Measurements from ENCODE around the gene PHF3. TPM values are rescaled to one million over a fixed set of nuclear protein-coding genes. Genes with fewer than 3 reads are reported as not detected.

Gene PHF3
- total and polyA plus RNA-seq, 2 experiments from 2014 or later, result 37.1 to 77.3 TPM

GRCh38 chr6:63674635-63675034, 39.0 kb downstream of the PHF3 start (continued):
- TF ChIP-seq REST (IDR thresholded peaks at IDR 0.05; ENCODE audit: unreplicated experiment) (no peak), JUNB (IDR thresholded peaks at IDR 0.05; ENCODE audit: unreplicated experiment) (no peak)

DNA sequence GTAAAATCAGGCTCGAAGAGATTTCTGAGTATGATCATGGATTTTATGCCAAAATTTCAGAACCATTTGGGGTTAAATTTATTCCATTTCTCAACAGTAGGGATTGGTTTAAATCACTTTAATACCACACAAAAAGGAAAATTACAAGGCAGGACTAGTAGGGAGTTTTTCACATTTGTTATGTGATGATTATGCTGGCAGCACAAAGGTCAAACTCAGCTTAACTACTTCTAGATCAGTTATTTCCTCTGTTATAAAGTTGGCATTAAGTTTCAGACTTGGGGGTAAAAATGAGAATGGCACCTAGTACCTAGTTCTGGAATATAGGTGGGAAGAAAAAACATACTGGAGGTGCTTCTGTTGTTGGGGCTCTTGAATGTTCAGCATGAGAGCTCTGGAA, 39.5 kb downstream of the PHF3 start:
- Histone ChIP-seq H4K20me1 (replicated peaks; ENCODE audit: insufficient read depth) (peaks cover 30% of the 10 kb centered on the region), H3K27me3 (ENCODE audit: insufficient read depth) (no peaks in the 10 kb centered on the region), H3K9me2 (ENCODE audit: insufficient read depth) (no peaks in the 10 kb centered on the region), H3K79me2 (replicated peaks; ENCODE audit: insufficient read depth) (peaks cover 100% of the 10 kb centered on the region), H3K4me3 (no peak overlapping the region), H3K4me1 (ENCODE audit: insufficient read depth) (peaks cover 54% of the 10 kb centered on the region), H3K4me2 (peak overlapping the region; percentile 56; the same call in 1 of the 2 replicates), H3F3A (replicated peaks; ENCODE audit: low read depth) (no peaks in the 10 kb centered on the region), H3K36me3 (ENCODE audit: insufficient read depth) (no peaks in the 10 kb centered on the region), H2AFZ (no peak overlapping the region), H3K27ac (ENCODE audit: low read depth) (no peak overlapping the region)
- no peaks in the 10 kb centered on the region for H3K9me3 Mint-ChIP-seq
- no peaks in the 10 kb centered on the region for H3K27me3 Mint-ChIP-seq (ENCODE audit: insufficient read depth, low read depth, poor library complexity)
- H3K4me1 Mint-ChIP-seq, result peaks cover 14% of the 10 kb centered on the region
- H3K27ac Mint-ChIP-seq, result no peak overlapping the region
- no peak for ATAC-seq
- peaks cover 15% of the 10 kb centered on the region; the same call in 2 of the 3 replicates for H3K36me3 Mint-ChIP-seq (ENCODE audit: low read depth)
- no peak overlapping the region for H3K4me3 Mint-ChIP-seq
- no peak for DNase-seq (ENCODE audit: low spot score)
- TF ChIP-seq EZH2 (IDR thresholded peaks at IDR 0.05; ENCODE audit: low read depth, unreplicated experiment) (no peak), STAT1 (IDR thresholded peaks at IDR 0.05; ENCODE audit: unreplicated experiment) (no peak), CREB1 (CRISPR knock-in tag; IDR thresholded peaks at IDR 0.05; ENCODE audit: low read depth) (no peak), EZH2phosphoT487 (IDR thresholded peaks at IDR 0.05; ENCODE audit: unreplicated experiment) (no peak), ZNF331 (CRISPR knock-in tag; IDR thresholded peaks at IDR 0.05; ENCODE audit: low read depth) (no peak), ETS1 (IDR thresholded peaks at IDR 0.05) (no peak)
- TF ChIP-seq, protein P1, sequence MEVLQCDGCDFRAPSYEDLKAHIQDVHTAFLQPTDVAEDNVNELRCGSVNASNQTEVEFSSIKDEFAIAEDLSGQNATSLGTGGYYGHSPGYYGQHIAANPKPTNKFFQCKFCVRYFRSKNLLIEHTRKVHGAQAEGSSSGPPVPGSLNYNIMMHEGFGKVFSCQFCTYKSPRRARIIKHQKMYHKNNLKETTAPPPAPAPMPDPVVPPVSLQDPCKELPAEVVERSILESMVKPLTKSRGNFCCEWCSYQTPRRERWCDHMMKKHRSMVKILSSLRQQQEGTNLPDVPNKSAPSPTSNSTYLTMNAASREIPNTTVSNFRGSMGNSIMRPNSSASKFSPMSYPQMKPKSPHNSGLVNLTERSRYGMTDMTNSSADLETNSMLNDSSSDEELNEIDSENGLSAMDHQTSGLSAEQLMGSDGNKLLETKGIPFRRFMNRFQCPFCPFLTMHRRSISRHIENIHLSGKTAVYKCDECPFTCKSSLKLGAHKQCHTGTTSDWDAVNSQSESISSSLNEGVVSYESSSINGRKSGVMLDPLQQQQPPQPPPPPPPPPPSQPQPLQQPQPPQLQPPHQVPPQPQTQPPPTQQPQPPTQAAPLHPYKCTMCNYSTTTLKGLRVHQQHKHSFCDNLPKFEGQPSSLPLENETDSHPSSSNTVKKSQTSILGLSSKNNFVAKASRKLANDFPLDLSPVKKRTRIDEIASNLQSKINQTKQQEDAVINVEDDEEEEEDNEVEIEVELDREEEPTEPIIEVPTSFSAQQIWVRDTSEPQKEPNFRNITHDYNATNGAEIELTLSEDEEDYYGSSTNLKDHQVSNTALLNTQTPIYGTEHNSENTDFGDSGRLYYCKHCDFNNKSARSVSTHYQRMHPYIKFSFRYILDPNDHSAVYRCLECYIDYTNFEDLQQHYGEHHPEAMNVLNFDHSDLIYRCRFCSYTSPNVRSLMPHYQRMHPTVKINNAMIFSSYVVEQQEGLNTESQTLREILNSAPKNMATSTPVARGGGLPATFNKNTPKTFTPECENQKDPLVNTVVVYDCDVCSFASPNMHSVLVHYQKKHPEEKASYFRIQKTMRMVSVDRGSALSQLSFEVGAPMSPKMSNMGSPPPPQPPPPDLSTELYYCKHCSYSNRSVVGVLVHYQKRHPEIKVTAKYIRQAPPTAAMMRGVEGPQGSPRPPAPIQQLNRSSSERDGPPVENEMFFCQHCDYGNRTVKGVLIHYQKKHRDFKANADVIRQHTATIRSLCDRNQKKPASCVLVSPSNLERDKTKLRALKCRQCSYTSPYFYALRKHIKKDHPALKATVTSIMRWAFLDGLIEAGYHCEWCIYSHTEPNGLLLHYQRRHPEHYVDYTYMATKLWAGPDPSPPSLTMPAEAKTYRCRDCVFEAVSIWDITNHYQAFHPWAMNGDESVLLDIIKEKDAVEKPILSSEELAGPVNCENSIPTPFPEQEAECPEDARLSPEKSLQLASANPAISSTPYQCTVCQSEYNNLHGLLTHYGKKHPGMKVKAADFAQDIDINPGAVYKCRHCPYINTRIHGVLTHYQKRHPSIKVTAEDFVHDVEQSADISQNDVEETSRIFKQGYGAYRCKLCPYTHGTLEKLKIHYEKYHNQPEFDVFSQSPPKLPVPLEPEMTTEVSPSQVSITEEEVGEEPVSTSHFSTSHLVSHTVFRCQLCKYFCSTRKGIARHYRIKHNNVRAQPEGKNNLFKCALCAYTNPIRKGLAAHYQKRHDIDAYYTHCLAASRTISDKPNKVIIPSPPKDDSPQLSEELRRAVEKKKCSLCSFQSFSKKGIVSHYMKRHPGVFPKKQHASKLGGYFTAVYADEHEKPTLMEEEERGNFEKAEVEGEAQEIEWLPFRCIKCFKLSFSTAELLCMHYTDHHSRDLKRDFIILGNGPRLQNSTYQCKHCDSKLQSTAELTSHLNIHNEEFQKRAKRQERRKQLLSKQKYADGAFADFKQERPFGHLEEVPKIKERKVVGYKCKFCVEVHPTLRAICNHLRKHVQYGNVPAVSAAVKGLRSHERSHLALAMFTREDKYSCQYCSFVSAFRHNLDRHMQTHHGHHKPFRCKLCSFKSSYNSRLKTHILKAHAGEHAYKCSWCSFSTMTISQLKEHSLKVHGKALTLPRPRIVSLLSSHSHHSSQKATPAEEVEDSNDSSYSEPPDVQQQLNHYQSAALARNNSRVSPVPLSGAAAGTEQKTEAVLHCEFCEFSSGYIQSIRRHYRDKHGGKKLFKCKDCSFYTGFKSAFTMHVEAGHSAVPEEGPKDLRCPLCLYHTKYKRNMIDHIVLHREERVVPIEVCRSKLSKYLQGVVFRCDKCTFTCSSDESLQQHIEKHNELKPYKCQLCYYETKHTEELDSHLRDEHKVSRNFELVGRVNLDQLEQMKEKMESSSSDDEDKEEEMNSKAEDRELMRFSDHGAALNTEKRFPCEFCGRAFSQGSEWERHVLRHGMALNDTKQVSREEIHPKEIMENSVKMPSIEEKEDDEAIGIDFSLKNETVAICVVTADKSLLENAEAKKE (CRISPR knock-in tag; IDR thresholded peaks at IDR 0.05), result no peak
- TF ChIP-seq, protein P2, sequence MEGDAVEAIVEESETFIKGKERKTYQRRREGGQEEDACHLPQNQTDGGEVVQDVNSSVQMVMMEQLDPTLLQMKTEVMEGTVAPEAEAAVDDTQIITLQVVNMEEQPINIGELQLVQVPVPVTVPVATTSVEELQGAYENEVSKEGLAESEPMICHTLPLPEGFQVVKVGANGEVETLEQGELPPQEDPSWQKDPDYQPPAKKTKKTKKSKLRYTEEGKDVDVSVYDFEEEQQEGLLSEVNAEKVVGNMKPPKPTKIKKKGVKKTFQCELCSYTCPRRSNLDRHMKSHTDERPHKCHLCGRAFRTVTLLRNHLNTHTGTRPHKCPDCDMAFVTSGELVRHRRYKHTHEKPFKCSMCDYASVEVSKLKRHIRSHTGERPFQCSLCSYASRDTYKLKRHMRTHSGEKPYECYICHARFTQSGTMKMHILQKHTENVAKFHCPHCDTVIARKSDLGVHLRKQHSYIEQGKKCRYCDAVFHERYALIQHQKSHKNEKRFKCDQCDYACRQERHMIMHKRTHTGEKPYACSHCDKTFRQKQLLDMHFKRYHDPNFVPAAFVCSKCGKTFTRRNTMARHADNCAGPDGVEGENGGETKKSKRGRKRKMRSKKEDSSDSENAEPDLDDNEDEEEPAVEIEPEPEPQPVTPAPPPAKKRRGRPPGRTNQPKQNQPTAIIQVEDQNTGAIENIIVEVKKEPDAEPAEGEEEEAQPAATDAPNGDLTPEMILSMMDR (conservative IDR thresholded peaks at IDR 0.05; ENCODE audit: low read depth in 2 of 2), result no peak
